ENCODE data around the gene RGS5.
"Not testable (repeated sequence)": the region's sequence is repeated elsewhere in the genome, so short reads cannot be mapped to it uniquely, and the experiment has no call there.

RGS5 gene

GRCh38 chr1:163231385-163231784 is 28.7 kb upstream of the RGS5 start:
- POLR2A ChIA-PET: no interaction called here
- no peak for TF ChIP-seq FOXM1 (IDR thresholded peaks at IDR 0.05; ENCODE audit: borderline replicate concordance)
- no peak for TF ChIP-seq L3MBTL2 (conservative IDR thresholded peaks at IDR 0.05)
- no peak for TF ChIP-seq ELF4 (IDR thresholded peaks at IDR 0.05)
- TF ChIP-seq ARNT (IDR thresholded peaks at IDR 0.05): no peak
- no peak for TF ChIP-seq TARDBP (IDR thresholded peaks at IDR 0.05)
- no peak for TF ChIP-seq FOXK2 (IDR thresholded peaks at IDR 0.05)
- TF ChIP-seq PKNOX1 (IDR thresholded peaks at IDR 0.05): no peak
- TF ChIP-seq LEF1 (IDR thresholded peaks at IDR 0.05; ENCODE audit: borderline replicate concordance): no peak
- TF ChIP-seq NFRKB (IDR thresholded peaks at IDR 0.05): no peak
- no peak for TF ChIP-seq FOXA1 (IDR thresholded peaks at IDR 0.05)
- no peak for TF ChIP-seq ZNF384 (IDR thresholded peaks at IDR 0.05)
- no peak for TF ChIP-seq SUZ12 (IDR thresholded peaks at IDR 0.05)
- TF ChIP-seq CTBP1 (IDR thresholded peaks at IDR 0.05; ENCODE audit: borderline replicate concordance): no peak
- TF ChIP-seq SP1 (IDR thresholded peaks at IDR 0.05): no peak
- no peak for TF ChIP-seq HDGF (IDR thresholded peaks at IDR 0.05; ENCODE audit: borderline replicate concordance)
- TF ChIP-seq BHLHE40 (IDR thresholded peaks at IDR 0.05; ENCODE audit: borderline replicate concordance): no peak
- DNase-seq (ENCODE audit: extremely low spot score): no peak
- CTCF ChIA-PET: no interaction called here

- ChIA-PET POLR2A (no interaction called here), CTCF (no interaction called here)
These were observed 28.1 kb upstream of the RGS5 start for GRCh38 chr1:163230827-163231226.

DNA sequence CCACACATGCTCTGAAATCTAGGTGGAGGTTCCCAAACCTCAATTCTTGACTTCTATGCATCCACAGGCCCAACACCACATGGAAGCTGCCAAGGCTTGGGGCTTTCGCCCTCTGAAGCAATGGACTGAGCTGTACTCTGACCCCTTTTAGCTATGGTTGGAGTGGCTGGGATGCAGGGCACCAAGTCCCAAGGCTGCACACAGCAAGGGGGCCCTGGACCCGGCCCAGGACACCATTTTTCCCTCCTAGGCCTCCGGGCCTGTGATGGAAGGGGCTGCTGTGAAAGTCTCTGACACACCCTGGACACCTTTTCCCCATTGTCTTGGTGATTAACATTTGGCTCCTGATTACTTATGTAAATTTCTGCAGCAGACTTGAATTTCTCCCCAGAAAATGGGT is 25.6 kb upstream of the RGS5 start:
- CTCF ChIA-PET, POLR2A ChIA-PET: not testable (repeated sequence)

More at GRCh38 chr1:163230827-163231226, 28.1 kb upstream of the RGS5 start:
- DNase-seq (ENCODE audit: extremely low spot score): no peak
- TF ChIP-seq LEF1 (IDR thresholded peaks at IDR 0.05; ENCODE audit: borderline replicate concordance) (no peak), CTBP1 (IDR thresholded peaks at IDR 0.05; ENCODE audit: borderline replicate concordance) (no peak), FOXM1 (IDR thresholded peaks at IDR 0.05; ENCODE audit: borderline replicate concordance) (no peak), FOXA1 (IDR thresholded peaks at IDR 0.05) (no peak), FOXK2 (IDR thresholded peaks at IDR 0.05) (no peak), NFRKB (IDR thresholded peaks at IDR 0.05) (no peak), SP1 (IDR thresholded peaks at IDR 0.05) (no peak)

GRCh38 chr1:163227126-163227525 is 24.4 kb upstream of the RGS5 start:
- TF ChIP-seq SUZ12 (IDR thresholded peaks at IDR 0.05): no peak
- TF ChIP-seq BHLHE40 (IDR thresholded peaks at IDR 0.05; ENCODE audit: borderline replicate concordance): no peak
- TF ChIP-seq ZNF384 (IDR thresholded peaks at IDR 0.05): no peak
- no peak for TF ChIP-seq FOXA1 (IDR thresholded peaks at IDR 0.05)
- no peak for TF ChIP-seq HDGF (IDR thresholded peaks at IDR 0.05; ENCODE audit: borderline replicate concordance)
- no peak for TF ChIP-seq FOXM1 (IDR thresholded peaks at IDR 0.05; ENCODE audit: borderline replicate concordance)
- no peak for TF ChIP-seq LEF1 (IDR thresholded peaks at IDR 0.05; ENCODE audit: borderline replicate concordance)
- TF ChIP-seq ARNT (IDR thresholded peaks at IDR 0.05): no peak
- TF ChIP-seq ELF4 (IDR thresholded peaks at IDR 0.05): no peak
- no peak for TF ChIP-seq SP1 (IDR thresholded peaks at IDR 0.05)
- no peak for TF ChIP-seq TARDBP (IDR thresholded peaks at IDR 0.05)
- TF ChIP-seq PKNOX1 (IDR thresholded peaks at IDR 0.05): no peak
- no peak for TF ChIP-seq FOXK2 (IDR thresholded peaks at IDR 0.05)
- ChIA-PET POLR2A (no interaction called here), CTCF (no interaction called here)
- no peak for DNase-seq (ENCODE audit: extremely low spot score)

More for the DNA sequence above, 25.6 kb upstream of the RGS5 start:
- not testable (repeated sequence) for DNase-seq (ENCODE audit: extremely low spot score)

DNA sequence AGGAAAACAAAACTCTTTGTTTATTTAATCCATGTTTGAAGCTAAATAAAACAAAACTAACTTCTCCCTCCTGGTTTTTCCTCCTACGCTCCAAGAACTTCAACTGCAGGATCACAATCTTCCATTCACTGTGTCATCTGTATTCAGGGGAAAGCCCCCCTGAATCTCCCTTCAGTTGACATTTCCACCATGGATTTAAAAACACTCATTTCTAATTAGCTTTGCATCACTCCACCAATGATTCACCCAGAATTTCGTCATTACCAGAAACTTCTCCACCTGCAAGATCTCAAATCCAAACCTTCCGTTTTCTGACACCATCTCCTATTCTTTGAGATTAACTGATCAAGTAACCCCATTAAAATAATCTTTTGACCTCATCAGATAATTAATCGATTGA is 10.9 kb upstream of the RGS5 start:
- no peak for TF ChIP-seq CTBP1 (IDR thresholded peaks at IDR 0.05; ENCODE audit: borderline replicate concordance)
- TF ChIP-seq FOXM1 (IDR thresholded peaks at IDR 0.05; ENCODE audit: borderline replicate concordance): no peak
- TF ChIP-seq BHLHE40 (IDR thresholded peaks at IDR 0.05; ENCODE audit: borderline replicate concordance): no peak
- no peak for TF ChIP-seq ELF4 (IDR thresholded peaks at IDR 0.05)
- TF ChIP-seq ARNT (IDR thresholded peaks at IDR 0.05): no peak
- no peak for TF ChIP-seq PKNOX1 (IDR thresholded peaks at IDR 0.05)
- TF ChIP-seq LEF1 (IDR thresholded peaks at IDR 0.05; ENCODE audit: borderline replicate concordance): no peak
- no peak for TF ChIP-seq TARDBP (IDR thresholded peaks at IDR 0.05)
- no peak for TF ChIP-seq ZNF384 (IDR thresholded peaks at IDR 0.05)
- no peak for TF ChIP-seq L3MBTL2 (conservative IDR thresholded peaks at IDR 0.05)
- no peak for TF ChIP-seq SUZ12 (IDR thresholded peaks at IDR 0.05)
- TF ChIP-seq FOXK2 (IDR thresholded peaks at IDR 0.05): no peak
- TF ChIP-seq SP1 (IDR thresholded peaks at IDR 0.05): no peak
- no peak for TF ChIP-seq HDGF (IDR thresholded peaks at IDR 0.05; ENCODE audit: borderline replicate concordance)
- no peak for TF ChIP-seq FOXA1 (IDR thresholded peaks at IDR 0.05)
- TF ChIP-seq NFRKB (IDR thresholded peaks at IDR 0.05): no peak
- no peak for DNase-seq (ENCODE audit: extremely low spot score)
- POLR2A ChIA-PET: no interaction called here
- CTCF ChIA-PET: no interaction called here

DNA sequence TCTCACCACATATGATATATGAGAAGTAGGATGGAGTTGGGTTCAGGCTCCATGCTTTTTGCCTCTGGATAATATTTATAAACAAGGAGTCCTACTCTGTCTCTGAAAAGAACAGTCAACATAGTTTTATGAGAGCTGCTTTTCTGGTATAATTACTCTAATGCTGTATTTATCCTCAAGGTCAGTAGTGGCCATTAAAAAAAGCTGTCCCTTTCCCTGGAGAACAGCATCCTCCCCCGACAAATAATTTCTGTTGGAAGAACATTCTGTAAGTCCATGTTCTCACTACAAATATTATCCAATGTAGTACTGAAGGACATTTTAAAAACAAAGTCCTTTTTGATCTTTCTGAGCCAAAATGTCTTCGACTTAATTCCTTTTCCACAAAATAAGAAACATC is 9.0 kb upstream of the RGS5 start:
- POLR2A ChIA-PET: no interaction called here
- CTCF ChIA-PET: no interaction called here
- no peak for TF ChIP-seq ZNF384 (IDR thresholded peaks at IDR 0.05)
- TF ChIP-seq BHLHE40 (IDR thresholded peaks at IDR 0.05; ENCODE audit: borderline replicate concordance): no peak
- no peak for DNase-seq (ENCODE audit: extremely low spot score)

DNA sequence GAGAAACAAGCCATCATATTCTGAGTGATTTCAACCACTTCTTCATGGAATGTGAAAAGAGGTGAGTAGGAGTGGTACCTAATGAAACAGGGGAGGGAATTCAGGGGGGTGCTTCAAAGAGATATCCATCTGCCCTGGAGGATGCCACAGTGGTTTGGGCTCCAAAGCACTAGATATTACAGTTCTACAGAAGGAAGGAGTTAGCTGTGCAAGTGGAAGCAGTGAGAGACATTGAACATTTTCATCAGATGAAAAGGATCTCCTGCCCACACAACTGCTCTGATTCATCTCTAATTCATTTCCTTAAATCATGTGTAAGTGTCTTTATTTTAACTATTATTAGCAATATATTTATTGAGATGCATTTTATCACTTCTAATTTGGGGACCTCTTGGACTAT is 2.8 kb upstream of the RGS5 start:
- POLR2A ChIA-PET: no interaction called here
- CTCF ChIA-PET: no interaction called here
- TF ChIP-seq ZNF384 (IDR thresholded peaks at IDR 0.05) (no peak), SP1 (IDR thresholded peaks at IDR 0.05) (no peak), ARNT (IDR thresholded peaks at IDR 0.05) (no peak), FOXM1 (IDR thresholded peaks at IDR 0.05; ENCODE audit: borderline replicate concordance) (no peak), TARDBP (IDR thresholded peaks at IDR 0.05) (no peak)
- DNase-seq (ENCODE audit: extremely low spot score): no peak

Measured in HEK293T (cell line).